GM18951 (cell line): Measurements from ENCODE around the gene TEX47.

Experiments used
- POLR2A ChIP-seq: IDR thresholded peaks from 4 replicates; pipeline ENCODE4 v1.6.1; 2011; ENCODE audit warnings: mild to moderate bottlenecking; ENCODE audit not compliant: insufficient read length, insufficient read depth; ENCODE audit errors: extremely low read depth
- in situ Hi-C: fragments of 300-500 bp; cut with MboI; formaldehyde crosslinking; loops from one replicate; pipeline ENCODE4 v1.12.0; 2022; ENCODE audit warnings: low sequenced_read_pairs, mixed read lengths, inconsistent platforms; ENCODE audit not compliant: unreplicated experiment

Gene TEX47

GRCh38 chr7:88771417-88771816, 24.1 kb downstream of the TEX47 start:
- no peak for TF ChIP-seq POLR2A
- in situ Hi-C loops: no loop called here

DNA sequence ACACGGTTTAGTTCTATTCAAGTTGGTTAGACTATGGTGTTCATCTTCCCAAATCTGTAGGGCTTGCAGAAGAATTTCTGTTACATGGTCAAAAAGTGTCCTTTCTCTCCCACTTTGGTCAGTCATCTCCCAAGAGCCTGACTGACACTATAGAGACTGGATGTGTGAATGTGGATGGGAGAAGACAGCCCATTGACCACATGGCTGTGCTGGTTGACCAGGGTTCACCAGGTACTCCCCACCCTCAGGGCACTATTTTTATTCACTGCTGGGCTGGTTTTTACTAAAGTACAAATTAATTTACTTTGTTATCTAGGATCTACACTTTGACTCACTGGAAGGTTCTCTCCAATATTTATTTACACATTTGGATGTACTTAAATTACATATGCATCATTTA, 33.8 kb downstream of the TEX47 start:
- no peak for TF ChIP-seq POLR2A
- in situ Hi-C loops: no loop called here

DNA sequence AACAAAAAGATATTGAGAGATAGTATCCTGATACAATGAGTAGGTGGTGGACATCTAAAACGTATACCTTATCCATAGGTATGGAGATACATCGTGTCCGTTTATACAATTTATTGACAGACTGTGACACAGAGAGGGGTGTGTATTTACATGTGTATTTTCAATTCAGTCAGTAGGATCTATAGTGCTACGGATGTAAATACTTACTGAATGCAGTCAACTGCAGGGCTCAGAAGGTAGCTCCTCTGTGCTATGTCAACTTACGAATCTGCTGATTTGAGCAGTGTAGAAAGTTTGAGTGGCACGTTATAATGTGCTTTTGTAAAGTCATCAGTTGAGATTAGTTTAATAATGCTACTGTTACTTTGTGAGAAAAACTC, 35.4 kb downstream of the TEX47 start:
- no peak for TF ChIP-seq POLR2A
- in situ Hi-C loops: no loop called here

DNA sequence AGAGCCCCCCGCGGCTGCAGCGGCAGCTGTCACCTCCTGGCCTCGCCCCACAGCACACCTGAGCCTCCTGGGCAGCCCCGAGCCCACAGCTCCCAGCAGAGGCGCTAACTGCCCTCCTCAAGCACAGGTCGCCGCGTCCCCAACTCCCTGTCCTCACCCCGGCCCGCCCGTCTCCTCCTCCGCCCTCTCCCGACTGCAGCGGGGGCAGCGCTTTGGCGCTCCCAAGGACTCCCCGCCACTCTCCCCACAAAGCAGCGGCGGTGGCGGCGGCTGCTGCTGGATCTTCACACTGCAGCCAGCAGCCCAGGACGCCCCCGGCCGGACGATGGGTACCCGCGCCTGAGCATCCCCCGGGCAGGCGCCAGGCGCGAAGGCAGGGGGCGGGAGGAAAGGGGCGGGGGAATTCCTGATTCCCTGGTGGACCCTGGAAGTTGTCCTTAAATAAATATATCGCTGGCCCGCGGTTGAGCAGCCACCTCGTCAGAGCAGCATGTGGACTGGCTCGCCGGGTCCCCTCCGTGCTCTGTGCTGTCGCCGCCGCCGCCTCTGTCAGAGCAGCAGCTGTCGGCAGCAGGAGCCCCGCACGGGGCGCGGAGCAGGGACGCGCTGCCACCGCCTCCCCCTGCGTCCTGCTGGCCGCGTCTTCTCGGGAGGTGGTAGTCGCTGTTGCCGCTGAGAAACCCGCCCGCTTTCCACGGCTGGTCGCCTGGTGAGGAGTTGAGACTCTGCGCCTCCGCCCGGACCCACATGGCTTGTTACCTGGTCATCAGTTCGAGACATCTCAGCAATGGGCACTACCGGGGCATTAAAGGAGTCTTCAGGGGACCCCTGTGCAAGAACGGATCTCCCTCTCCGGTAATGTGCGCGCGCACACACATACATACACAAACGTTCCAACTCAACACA, 36.1 kb downstream of the TEX47 start, which contains the start of gene ZNF804B:
TSS of gene ZNF804B (plus strand) at position 471 of the 906 bp plus-strand sequence. CDS start at position 748, 277 bp downstream.
- no peak for TF ChIP-seq POLR2A
- in situ Hi-C loops: no loop called here

GRCh38 chr7:88758381-88759229, 36.9 kb downstream of the TEX47 start:
- in situ Hi-C loops: no loop called here
- no peak for TF ChIP-seq POLR2A

DNA sequence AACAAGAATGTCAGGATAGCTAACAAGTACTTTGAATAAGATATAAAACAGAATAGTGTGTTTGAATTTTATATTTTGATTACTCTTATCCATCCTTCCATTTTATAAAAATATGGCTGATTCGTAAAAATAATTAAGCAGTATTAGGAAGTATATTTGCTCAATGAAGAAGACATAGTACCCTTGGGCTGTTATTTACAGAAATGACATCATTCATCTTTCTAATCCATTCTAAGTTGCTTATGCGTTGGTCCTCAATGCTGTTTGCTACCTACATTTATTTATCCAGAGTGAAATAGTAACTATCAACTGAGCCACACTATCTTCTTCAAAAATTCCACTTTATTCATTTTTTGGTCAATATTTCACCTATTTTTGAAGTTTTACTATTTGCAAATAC, 38.2 kb downstream of the TEX47 start:
- in situ Hi-C loops: no loop called here
- TF ChIP-seq POLR2A: no peak

GRCh38 chr7:88756802-88757201, 38.7 kb downstream of the TEX47 start:
- in situ Hi-C loops: no loop called here
- TF ChIP-seq POLR2A: no peak

DNA sequence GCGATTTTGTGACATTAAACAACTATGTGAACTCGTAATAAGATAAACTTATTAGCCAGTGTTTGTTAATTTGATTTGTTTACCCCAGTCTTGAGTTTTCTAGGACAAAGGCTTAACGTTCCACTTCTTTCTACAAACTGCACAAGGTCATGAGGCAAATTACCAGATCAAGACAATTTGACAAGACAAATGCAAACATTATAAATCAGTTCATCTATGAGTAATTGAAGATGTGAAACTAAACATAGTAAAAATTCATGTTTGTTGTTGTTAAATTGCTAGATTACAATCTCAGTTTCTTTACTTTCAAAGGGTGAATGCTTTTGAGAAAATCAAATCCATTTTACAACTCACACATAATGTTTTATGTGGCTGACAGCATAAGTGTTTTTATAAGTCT, 49.4 kb downstream of the TEX47 start:
- in situ Hi-C loops: no loop called here

More for the DNA sequence above, 49.4 kb downstream of the TEX47 start:
- no peak for TF ChIP-seq POLR2A
